ENCODE measurements around the gene STAB1. TPM values are rescaled to one million over a fixed set of nuclear protein-coding genes. Genes with fewer than 3 reads are reported as not detected.
"Not testable (repeated sequence)": the region's sequence is repeated elsewhere in the genome, so short reads cannot be mapped to it uniquely, and the experiment has no call there.

Gene STAB1
- polyA plus RNA-seq, 12 donors, result 29.2 to 55.4 (median 39.2) TPM; not detected in 1

DNA sequence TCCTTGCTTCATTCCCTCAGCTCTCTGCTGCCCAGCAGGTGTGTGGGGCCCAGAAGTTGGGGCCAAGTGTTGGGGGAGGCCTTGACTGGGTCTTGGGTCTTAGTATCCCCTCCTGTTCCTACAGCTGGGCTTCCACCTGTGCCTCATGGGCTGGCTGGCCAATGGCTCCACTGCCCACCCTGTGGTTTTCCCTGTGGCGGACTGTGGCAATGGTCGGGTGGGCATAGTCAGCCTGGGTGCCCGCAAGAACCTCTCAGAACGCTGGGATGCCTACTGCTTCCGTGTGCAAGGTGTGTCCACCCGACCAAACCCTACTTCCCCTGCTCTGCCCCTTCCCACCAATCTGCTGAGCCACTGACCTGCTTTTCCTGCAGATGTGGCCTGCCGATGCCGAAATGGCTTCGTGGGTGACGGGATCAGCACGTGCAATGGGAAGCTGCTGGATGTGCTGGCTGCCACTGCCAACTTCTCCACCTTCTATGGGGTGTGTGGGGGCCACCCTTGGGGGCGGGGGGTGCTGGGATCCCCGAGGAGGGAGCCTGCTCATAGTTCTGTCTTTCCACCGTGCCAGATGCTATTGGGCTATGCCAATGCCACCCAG is 27.6 kb downstream of the STAB1 start:
- DNase-seq, result no peak

DNA sequence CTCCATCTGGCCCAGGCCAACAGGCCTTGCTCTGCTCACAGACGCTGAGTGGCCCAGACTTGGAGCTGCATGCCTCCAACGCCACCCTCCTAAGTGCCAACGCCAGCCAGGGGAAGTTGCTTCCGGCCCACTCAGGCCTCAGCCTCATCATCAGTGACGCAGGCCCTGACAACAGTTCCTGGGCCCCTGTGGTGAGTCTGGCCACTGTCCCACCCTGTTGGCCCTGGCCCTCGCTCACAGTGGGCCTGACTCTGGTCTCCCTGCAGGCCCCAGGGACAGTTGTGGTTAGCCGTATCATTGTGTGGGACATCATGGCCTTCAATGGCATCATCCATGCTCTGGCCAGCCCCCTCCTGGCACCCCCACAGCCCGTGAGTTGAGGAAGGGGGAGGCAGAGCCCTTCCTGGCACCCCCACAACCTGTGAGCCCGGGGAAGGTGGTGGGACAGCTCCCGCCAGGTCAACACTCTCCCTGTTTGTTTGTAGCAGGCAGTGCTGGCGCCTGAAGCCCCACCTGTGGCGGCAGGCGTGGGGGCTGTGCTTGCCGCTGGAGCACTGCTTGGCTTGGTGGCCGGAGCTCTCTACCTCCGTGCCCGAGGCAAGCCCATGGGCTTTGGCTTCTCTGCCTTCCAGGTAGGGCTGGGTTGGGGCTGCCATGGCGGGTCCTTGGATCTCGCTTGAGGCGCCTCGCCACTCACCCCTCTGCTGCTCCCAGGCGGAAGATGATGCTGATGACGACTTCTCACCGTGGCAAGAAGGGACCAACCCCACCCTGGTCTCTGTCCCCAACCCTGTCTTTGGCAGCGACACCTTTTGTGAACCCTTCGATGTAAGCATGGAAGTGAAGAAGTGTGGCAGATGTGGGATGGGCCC is 28.5 kb downstream of the STAB1 start:
- no peak for DNase-seq

DNA sequence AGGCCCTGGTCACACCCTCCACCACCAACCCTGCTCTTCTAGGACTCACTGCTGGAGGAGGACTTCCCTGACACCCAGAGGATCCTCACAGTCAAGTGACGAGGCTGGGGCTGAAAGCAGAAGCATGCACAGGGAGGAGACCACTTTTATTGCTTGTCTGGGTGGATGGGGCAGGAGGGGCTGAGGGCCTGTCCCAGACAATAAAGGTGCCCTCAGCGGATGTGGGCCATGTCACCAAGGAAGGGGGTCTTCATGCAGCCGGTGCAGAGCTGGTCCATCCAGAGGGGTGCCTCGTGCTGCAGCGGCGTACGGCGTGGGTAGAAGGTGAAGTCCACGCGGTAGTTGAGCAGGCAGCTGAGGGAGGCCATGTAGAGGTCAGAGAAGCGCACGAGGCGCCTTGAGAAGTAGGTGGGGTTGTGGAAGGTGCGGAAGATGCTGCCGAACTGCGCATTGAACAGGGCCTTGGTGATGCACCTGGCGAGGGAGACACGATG is 29.2 kb downstream of the STAB1 start:
- no peak for DNase-seq

DNA sequence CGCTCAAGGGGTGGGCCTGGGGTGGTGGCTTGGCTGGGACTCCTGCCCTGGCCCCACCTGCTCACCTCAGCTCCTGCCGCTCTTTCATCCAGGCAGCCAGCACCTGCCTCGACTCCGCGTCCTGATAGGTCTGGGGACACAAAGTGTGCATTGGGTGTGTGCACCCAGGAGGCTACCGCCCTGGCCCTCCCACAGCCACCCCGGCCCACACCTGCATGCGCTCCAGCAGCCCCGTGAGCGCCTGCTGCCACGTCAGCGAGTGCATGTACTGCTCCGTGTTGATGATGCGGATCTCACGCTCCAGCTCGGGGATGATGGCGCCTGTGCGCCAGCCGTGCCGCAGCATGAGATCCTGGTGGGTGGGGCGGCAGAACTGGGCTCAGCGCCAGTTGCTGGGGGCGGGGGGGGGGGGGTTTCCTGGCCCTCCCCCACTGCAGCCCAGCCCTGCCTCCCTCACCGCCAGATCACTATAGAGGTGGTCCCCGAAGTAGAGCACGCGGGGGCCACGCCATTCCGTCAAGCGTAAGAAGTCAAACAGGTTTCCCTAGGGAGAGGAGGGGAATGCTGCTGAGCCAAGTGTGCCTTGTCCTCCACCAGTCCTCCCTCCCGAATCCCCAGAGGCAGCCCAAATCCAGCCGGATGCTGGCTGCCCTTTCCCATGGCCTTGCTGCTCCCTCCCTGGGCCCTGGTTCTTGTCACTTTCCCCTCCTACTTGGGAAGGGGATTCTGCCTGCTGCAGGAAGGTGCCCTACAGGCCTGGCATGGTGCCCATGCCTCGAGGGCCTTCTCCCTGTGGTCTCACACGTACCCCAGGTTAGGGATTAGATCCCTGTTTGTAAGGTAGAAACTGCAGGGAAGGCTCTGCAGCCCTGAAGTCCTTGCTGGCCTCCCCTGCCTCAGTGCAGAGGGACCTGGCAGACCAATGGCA is 29.9 kb downstream of the STAB1 start:
- no peak for DNase-seq

DNA sequence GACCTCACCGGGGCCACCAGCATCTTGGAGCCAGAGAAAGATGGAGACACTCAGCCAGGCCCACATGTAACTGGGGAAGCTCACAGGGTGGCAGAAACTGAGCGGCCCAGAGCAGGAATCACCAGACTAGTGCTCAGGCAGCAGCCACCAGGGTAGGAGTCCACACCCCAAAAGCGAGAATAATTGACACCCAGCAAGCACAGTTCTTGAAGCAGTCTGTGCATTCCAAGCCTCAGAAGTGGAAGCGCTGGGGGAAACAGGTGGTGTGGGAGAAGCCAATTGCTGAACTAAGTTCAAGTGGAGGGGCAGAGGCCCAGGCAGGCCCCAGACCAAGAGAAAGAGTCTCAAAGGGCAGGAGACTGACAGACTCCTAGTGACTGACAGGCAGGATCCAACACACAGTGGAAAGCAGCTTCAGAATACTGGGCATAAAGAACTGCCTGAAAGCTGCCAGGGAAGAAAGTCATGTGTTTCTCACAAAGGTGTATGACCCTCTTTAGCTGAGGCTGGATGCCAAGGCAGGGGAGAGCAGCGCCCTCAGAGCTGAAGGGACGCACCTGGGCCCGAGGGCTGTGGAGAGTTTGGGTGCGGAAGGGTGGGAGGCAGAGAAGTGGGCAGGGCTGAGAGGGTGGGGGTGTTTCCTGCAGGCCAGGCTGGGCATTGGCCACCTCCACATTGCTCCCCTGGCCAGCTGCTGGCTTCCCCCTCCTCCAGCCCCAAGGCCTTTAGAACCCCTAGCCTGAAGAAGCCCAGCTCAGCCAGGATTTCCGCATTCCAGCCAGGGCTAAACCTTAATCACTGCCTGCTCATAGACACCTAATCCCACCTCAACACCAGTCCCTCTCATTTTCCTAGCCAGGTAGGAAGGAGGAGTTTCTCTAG is 30.8 kb downstream of the STAB1 start:
- DNase-seq, result no peak

DNA sequence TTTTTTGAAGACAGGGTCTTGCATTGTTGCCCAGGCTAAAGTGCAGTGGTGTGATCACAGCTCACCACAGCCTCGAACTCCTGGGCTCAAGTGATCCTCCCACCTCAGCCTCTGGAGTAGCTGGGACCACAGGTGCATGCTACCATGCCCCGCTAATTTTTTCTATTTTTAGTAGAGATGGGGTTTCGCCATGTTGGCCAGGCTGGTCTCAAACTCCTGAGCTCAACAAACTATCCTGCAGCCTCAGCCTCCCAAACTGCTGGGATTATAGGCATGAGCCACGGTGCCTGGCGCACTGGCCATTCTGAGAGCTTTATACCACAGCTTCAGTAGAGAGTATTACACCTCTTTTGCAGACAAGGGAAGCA is 31.5 kb downstream of the STAB1 start:
- not testable (repeated sequence) for DNase-seq

DNA sequence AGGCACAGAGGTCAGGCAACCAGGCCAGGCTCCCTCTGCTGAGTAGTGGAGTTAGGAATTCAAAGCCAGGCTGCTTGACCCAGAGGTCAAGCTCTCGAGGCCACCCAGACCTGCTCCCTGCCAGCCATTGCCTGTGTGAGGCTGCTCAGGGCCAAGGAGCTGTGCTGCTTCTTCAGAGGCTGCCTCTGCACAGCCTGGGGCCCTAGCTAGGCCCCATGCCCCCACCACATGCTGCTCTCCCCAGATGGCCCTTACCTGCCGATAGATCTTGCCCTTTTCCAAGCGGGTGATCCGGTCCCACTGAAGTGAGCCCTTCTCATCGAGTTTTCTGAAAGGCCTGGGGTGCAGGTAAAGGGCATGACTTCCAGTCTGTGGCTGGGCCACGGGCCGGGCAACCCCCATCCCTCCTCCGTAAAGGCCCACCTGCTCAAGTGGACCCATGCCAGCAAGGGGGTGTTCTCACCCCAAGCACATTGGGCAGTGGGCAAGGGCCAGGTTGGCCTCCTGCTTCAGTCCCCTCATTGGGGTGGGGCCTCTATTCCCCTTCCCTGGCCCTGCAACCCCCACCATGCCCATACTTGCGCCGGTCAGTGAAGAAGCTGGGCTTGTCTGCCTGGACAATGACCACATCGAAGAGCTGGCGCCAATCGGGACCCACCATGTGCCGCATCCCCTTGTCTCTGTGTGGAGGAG is 32.0 kb downstream of the STAB1 start:
- DNase-seq, result no peak

DNA sequence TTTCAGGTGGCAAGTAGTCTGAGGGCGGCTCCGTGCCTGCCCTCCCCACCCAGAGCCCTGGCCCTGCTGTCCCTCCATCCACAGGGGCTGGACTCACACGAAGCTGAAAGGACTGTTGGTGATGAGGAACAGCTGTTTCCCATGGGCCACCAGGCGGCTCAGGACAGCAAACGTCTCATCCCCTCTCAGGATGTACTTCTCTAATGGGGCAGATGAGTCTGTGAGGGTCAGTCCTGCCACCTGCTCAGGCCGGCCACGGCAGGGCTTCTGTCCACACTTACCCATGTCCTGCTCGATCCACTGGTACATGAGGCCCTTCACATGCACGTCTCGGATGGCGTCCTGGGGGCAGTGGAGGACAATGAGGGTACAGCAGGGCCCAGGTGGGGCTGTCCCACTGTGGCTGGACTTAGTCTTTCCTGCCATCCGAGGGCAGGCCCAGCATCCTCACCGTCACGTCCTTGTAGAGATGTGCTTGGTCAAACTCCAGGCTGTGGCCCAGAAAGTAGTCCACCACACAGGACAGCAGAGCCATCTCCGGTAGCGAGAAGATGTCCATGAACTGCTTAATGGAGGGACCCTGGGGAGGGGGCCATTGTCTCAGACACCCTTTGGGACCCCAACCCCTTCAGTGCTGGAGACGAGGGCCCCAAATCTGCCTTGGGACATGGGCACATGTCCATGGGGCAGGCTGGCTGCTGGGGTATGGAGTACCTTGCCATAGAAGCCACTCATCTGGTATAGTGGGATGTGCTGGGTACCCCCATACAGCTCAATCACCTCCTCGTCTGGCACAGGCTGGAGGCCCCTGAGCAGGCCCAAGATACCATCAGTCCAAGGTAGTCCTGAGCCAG is 32.8 kb downstream of the STAB1 start:
- no peak for DNase-seq

DNA sequence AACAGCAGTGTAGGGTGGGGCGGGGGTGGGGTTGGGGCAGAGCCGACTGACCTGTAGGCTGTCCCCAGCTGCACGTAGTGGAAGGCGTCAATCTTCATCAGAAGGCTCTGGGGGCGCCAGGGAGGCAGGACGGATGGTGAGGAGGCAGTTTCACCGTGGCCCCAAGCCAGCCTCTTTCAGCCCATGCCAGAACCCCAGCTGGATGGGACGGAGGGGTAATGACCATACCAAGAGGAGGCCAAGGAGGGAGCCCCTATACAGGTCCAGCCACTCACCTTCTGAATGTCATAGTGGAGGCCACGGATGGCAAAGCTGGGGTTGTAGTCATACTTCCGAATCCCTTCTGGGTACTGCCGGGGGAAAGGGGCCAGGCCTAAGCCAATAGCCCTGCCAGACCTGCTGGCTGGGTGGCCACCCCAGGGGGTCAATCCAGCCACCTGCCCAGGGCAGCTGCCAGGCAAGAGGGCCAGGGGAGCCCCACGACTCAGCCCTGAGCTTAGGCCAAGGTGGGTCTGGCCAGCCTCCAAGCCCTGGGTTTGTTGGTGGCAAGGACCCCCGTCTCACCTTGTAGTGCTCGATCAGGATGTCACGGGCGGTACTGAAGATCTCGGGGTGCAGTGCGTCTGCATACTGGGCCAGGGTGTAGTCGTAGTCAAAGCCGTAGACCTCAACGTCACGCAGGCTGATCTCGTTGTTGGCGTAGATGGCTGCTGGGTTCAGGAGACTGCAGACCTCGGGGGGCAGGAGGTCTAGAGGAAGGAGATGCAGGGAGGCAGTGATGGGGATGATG is 33.6 kb downstream of the STAB1 start:
- DNase-seq, result no peak

DNA sequence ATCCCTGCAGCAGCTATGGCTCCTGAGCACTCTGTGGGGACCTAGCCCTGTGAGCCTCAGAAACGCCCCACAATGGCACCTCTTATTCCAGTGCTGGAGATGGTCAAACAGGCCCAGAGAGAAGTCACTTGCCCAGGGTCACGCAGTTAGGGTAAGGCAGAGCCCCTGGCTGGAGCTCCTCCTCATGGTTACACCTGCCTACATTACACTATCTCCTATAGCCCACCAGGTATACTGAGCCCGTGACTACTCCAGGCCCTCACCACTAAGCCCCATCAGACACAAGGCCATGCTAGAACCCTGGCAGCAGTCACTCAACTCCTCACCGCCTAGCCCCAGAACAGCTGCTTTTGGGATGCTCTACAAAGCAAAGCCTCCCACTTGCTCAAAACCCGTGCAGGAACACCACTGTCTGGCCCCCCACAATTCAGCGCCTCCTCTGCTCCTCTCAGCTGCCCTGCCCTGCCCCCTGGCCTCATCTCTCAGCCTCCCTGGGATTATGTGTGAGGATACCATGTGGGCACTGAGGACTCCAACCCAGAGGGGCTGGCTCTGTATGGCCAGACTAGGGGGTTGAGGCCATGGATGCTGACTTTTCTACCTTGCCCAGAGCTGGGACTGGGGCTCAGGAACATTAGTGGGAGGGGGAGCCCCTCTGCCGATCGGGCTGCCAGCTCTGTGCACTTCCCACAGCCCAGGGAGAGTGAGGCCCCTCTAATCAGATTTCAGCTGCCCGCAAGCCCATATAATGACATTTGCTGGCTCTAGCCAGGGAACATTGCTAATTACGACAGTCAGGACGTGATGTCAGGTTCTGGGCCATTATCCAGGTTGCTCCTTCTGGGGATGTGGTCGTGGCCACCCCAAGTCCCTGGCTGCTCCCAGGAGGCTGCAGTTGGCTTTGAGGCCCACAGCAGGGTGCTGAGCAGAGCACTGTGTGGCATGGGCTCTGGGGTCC is 34.5 kb downstream of the STAB1 start:
- DNase-seq, result no peak

DNA sequence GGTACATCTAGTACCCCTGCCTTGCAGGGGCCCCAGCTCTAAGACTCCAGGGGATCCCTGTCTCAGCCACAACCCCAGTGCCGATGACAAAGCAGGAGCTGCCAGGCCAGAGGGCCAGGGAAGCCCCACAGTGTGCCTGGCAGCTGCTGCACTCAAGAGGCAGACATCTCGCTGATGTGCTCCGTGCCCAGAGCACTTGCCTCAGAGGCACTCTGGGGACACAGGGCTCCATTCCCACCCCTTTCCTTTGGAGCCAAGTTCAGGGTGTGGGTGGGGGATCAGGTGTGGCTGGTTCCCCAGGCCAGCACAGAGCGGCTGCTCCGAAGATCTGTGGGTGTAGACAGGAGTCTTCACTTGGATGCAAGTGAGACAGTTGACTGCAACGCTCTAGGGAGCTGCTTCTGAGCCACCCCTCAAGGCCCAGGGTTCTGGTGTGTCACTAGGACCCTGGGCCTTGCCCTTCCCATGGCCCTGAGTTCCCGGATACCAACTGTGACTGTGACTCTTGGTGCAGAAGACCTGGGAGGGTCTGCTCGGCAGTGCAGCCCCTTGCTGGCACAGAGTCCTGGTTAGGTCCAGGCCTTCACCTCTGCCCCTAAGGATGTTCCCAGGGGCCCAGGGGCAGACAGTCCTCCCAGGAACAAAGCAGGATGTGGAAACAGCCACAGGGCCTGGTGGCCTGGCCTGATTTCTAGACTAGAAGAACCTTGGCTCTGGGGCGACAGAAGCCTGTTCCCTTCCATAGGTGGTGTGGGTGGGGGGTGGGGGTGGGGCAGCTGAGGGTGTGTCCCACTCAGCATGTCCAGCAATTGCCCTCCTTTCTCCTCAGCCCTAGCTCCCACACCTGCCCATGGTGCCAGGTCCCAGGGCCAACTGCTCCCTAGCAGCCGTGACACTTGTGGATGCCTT is 36.0 kb downstream of the STAB1 start:
- DNase-seq, result no peak

DNA sequence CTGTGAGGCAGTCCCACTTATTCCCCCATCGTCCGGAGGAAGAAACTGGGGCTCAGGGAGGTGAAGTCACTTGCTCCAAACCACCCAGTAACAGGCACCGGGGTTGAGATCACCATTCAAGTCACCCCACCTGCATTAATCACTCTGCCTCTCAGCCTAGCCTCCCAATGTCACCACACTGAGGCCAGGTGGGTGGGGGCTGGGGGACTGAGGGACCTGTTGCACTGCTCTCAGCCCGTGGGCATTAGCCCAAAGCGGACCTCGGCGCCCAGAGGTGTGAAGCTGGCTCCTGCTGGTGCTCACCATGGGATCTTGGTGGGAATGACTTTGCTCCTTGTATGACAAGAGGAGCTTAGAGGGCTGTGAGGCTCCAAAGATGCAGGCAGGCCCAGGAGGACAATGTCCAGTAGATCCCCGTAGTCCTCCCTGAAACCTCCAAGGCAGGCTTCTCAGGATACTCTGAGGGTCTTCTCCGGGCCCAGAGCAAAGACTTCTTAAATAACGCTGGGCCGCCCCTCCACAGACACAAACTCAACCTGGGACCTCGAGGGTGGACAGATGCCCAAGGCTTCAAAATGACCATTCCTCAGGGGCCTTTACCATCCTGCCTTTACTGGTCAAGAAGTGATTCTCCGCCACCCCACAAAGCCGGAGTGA is 36.9 kb downstream of the STAB1 start:
- DNase-seq, result no peak

DNA sequence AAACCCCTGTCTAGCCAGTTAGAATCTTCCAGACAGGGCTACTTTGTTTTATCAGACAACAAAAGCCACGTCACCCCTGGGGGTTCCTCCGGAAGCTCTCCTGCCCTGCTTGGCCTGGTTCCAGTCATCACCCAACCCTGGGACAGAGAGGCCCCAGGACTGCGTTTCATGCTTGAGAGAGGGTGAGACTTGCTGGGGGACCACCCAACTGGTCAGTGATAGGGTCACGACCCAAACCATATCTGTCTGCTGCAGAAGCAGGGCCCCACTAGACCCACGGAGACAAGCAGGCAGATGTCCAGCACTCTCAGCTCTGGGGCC is 37.3 kb downstream of the STAB1 start:
- no peak for DNase-seq

DNA sequence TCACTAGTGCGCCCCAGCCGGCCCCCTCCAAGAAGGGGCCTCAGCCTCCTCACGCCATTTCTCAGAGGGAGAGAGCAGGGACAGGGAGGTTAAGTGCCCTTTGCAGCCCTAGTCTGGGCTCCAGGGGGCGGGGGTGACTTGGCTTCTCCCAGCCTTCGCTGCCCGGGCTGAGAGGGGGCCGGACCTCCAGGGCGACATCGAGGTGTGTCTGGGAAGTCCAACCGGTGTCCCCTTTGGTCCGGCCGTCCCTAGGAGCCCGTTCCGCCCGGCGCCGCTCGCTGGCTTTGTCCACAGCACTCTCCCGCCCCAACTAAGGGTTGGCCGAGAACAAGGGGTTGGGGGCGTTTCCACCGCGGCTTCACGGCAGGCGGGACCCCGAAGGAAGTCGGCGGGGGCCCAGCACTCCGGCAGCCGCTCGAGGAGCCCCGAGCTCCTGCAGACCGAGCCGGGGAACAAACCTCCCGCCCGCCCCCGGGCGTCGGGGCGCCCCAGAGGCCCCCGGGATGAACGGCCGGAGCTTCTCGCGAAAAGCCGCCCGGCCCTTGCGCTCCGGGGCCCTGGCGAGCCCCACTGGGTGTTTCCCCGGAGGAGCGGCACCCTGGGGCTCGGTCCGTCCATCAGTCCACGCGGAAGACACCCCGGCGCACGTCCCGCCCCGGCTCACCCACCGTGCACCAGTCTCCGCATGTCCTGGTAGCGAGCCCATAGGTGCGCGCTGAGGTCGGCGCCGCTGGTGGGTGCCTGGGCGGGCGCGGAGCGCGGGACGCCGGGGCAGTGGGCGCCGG is 37.9 kb downstream of the STAB1 start:
- no peak for DNase-seq

DNA sequence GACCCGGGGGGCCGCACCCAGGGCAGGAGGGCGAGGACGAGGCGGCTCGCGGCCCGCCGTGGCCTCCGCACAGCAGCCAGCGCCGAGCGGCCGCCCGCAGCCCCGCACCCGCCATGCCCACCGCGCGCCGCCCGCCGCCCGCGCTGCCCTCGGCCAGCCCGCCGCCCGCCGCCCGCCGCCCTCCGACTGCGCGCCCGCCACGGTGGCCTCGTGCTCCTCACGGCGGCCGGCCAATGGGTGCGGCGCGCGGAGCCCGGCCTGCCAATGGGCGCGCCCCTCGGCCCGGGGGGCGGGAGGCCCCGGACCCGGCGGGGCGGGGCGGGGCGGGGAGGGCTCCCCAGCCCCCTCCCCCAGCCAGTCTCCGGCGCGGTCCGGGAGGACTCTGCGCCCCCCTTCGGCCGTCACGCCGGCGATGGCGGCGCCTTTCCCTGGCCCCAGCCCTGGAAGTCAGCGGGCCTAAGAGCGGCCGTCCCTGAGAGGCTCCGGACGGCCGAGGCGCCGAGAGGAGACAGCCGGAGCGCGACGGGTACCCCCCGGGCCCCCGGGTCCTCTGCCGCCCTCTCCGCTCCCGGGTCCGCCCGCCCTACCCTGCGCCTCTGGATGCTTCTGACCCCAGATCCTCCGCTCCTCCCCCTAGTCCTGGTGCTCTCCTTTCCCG is 38.6 kb downstream of the STAB1 start, which contains the start of gene NT5DC2:
Gene NT5DC2 (minus strand): TSS at position 235 of the 658 bp plus-strand sequence. CDS start 120 bp downstream, at position 115.
- peak; percentile 75 for DNase-seq
